ENCODE data around the gene FYN.

The FYN gene

GRCh38 chr6:111730864-111731263, 142.4 kb downstream of the FYN start:
- no peaks in the 10 kb centered on the region for H3K27me3 ChIP-seq (ENCODE audit: low read length)
- H3K4me2 ChIP-seq (ENCODE audit: low read depth, low read length, poor library complexity, severe bottlenecking): no peak overlapping the region
- no peaks in the 10 kb centered on the region for H3K9me2 ChIP-seq (replicated peaks; ENCODE audit: insufficient read depth, low read length)
- no peaks in the 10 kb centered on the region for H3K9me3 ChIP-seq (ENCODE audit: insufficient read depth, low read length)
- H3K27ac ChIP-seq (ENCODE audit: low read depth, low read length): no peak overlapping the region
- TF ChIP-seq CTCF (IDR thresholded peaks at IDR 0.05; ENCODE audit: insufficient read depth, low read length, poor library complexity, severe bottlenecking) (no peak), EZH2phosphoT487 (conservative IDR thresholded peaks at IDR 0.05; ENCODE audit: low read length) (no peak)
- no peak overlapping the region for H3K9ac ChIP-seq (ENCODE audit: low read length)
- no peak overlapping the region for H2AFZ ChIP-seq (ENCODE audit: low read depth, low read length, severe bottlenecking)
- no peaks in the 10 kb centered on the region for H3K36me3 ChIP-seq (ENCODE audit: low read length)
- H3K79me2 ChIP-seq (ENCODE audit: insufficient read depth, low read length): no peaks in the 10 kb centered on the region
- H3F3A ChIP-seq (ENCODE audit: insufficient read depth): no peaks in the 10 kb centered on the region
- H4K20me1 ChIP-seq (ENCODE audit: low read depth, low read length): no peaks in the 10 kb centered on the region
- H3K4me3 ChIP-seq (ENCODE audit: insufficient read depth, low read length, poor library complexity, severe bottlenecking): no peak overlapping the region

GRCh38 chr6:111727802-111728201, 145.4 kb downstream of the FYN start:
- H4K20me1 ChIP-seq (ENCODE audit: low read depth, low read length): no peaks in the 10 kb centered on the region
- H2AFZ ChIP-seq (ENCODE audit: low read depth, low read length, severe bottlenecking): no peak overlapping the region
- H3K27ac ChIP-seq (ENCODE audit: low read depth, low read length): no peak overlapping the region
- no peak for TF ChIP-seq EZH2phosphoT487 (conservative IDR thresholded peaks at IDR 0.05; ENCODE audit: low read length)
- TF ChIP-seq CTCF (IDR thresholded peaks at IDR 0.05; ENCODE audit: insufficient read depth, low read length, poor library complexity, severe bottlenecking): no peak
- no peaks in the 10 kb centered on the region for H3K27me3 ChIP-seq (ENCODE audit: low read length)
- no peaks in the 10 kb centered on the region for H3F3A ChIP-seq (ENCODE audit: insufficient read depth)
- H3K36me3 ChIP-seq (ENCODE audit: low read length): no peaks in the 10 kb centered on the region
- no peak overlapping the region for H3K4me2 ChIP-seq (ENCODE audit: low read depth, low read length, poor library complexity, severe bottlenecking)
- H3K9me2 ChIP-seq (replicated peaks; ENCODE audit: insufficient read depth, low read length): no peaks in the 10 kb centered on the region
- no peaks in the 10 kb centered on the region for H3K79me2 ChIP-seq (ENCODE audit: insufficient read depth, low read length)
- no peak overlapping the region for H3K9ac ChIP-seq (ENCODE audit: low read length)
- no peaks in the 10 kb centered on the region for H3K9me3 ChIP-seq (ENCODE audit: insufficient read depth, low read length)
- H3K4me3 ChIP-seq (ENCODE audit: insufficient read depth, low read length, poor library complexity, severe bottlenecking): no peak overlapping the region

GRCh38 chr6:111727041-111727440, 146.2 kb downstream of the FYN start:
- Histone ChIP-seq H3K9me3 (ENCODE audit: insufficient read depth, low read length) (no peaks in the 10 kb centered on the region), H4K20me1 (ENCODE audit: low read depth, low read length) (no peaks in the 10 kb centered on the region), H3K4me3 (ENCODE audit: insufficient read depth, low read length, poor library complexity, severe bottlenecking) (no peak overlapping the region), H3F3A (ENCODE audit: insufficient read depth) (no peaks in the 10 kb centered on the region), H3K9ac (ENCODE audit: low read length) (no peak overlapping the region), H3K9me2 (replicated peaks; ENCODE audit: insufficient read depth, low read length) (no peaks in the 10 kb centered on the region), H3K4me2 (ENCODE audit: low read depth, low read length, poor library complexity, severe bottlenecking) (no peak overlapping the region), H2AFZ (ENCODE audit: low read depth, low read length, severe bottlenecking) (no peak overlapping the region), H3K36me3 (ENCODE audit: low read length) (no peaks in the 10 kb centered on the region), H3K27me3 (ENCODE audit: low read length) (no peaks in the 10 kb centered on the region), H3K27ac (ENCODE audit: low read depth, low read length) (no peak overlapping the region), H3K79me2 (ENCODE audit: insufficient read depth, low read length) (no peaks in the 10 kb centered on the region)
- TF ChIP-seq CTCF (IDR thresholded peaks at IDR 0.05; ENCODE audit: insufficient read depth, low read length, poor library complexity, severe bottlenecking) (no peak), EZH2phosphoT487 (conservative IDR thresholded peaks at IDR 0.05; ENCODE audit: low read length) (no peak)

Measured in SU-DHL-6 (cell line).